GM18870 (cell line): ENCODE results near the gene CACNB3.
"Not testable (repeated sequence)": the region's sequence is repeated elsewhere in the genome, so short reads cannot be mapped to it uniquely, and the experiment has no call there.

Source experiments
- ATAC-seq: cut with Tn5 transposase; IDR thresholded peaks from one replicate; pipeline ENCODE4 v1.9.1; 2021; ENCODE audit warnings: moderate library complexity; ENCODE audit not compliant: unreplicated experiment

The CACNB3 gene

DNA sequence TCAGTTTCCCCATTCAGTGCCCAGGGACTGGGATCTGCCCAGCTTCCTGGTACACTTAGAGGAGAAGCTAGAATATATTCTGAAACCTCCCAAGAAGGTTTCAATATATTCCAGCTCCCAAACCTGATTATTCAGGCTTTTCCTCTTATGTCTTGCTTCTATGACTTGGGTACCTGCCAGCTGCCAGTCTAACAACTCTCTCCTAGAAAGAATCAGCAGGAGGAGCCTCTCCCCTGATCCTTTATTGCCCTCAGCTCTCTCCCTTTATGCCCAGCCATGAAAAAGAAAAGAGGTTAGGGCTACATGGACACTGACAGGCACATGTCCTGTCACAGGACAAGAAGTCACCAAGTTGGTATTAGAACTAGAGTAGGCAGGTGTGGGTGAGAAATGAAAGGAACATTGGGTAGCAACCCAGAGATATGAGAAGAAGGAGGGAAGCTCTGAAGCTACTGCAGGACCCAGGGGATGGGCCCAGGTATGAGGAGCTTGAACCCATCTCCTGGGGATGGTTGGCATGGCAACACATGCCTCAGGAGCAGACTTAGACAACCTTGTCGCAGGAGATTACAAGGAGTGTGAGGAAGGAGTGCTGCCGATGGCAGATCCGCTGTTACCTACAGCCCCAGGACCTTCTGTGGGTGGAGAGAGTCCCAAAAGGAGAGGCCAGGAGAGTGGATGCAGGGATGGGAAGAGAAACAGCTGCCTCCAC is 2.0 kb upstream of the CACNB3 start:
- no peak for ATAC-seq

DNA sequence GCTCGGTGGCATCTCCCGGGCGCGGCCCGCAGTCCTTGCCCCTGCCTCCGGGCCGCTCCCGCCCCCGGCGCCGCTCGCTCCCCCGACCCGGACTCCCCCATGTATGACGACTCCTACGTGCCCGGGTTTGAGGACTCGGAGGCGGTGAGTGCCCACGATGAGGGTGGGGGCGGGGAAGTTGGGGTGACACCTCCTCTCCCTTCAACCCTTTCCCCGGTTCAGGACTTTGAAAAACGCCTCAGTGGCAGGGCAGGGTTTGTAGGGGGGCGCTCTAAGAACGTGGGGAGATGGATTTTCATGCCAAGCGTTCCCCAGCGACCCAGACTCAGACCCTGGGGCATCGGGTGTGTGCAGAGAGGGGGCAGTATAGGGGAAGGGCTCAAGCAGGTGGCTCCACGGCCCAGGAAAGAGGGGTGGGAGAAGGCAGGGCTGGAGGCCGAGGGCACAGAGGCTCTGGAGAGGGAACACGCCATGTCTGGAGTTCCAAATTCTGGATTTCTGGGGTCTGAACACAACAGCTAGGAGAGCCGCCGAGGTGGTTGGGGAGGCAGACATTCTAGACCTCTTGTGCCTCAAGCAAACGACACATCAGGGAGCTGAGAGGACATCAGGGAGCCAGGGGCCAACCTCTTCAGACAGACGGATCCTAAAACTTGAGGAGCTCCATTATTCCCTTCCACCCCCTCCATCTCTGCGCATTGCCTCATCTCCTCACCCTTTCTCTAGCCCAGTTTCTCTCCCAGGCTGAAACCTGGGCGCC is 715 bp downstream of the CACNB3 start:
- ATAC-seq = no peak

DNA sequence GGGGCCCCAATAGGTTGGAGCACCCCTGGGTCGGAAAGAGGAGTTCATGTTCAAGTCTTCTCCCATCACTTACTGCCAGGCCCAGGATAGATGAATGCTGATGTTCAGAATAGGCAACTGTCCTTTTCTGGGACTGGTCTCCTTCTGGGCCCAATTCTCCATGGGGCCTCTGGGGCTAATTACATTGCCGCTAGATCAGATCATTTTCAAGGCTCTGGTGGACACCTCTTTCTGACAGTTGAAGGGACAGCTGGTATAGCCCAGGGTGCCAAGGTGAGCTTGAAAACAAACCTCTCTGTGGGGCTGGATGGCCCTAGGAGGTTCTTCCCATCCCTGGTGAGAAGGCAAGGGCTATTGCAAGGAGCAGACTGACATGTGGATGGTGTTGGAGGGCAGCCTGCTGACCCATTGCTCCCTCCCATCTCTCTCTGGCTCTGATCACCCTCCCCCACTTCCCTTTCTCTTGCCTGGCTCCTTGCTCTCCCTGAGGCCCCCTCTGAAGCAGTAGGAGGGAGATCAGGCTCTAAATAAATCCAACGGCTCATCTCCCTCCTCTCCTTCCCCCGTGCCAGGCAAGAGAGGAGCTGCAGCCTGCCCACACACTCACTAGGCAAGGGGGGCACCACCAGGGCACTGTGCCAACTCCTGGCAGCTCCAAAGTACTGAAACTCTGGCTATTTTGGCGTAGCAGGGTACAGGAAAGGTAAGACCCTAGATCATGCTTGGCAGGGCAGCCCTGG is 1.9 kb downstream of the CACNB3 start:
- no peak for ATAC-seq

GRCh38 chr12:48822139-48822538 is 3.8 kb downstream of the CACNB3 start:
- no peak for ATAC-seq

GRCh38 chr12:48822711-48823110 is 4.4 kb downstream of the CACNB3 start:
- ATAC-seq = no peak

DNA sequence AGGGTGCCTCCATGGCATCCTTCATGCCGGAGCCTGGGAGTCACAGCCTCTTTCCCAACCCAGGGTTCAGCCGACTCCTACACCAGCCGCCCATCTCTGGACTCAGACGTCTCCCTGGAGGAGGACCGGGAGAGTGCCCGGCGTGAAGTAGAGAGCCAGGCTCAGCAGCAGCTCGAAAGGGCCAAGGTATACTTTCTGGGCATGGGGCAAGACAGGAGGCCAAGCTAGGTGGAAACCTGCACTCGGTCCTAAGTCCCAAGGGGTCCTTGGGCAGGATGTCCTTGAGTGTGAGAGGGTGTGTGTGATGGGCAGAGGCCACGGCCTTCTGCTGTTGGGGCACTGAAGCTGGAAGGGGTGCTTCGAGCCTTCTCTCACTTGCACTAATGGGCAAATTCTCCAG is 5.0 kb downstream of the CACNB3 start:
- ATAC-seq = no peak

GRCh38 chr12:48824112-48824511 is 5.8 kb downstream of the CACNB3 start:
- ATAC-seq = no peak

- ATAC-seq = no peak
These were observed 6.6 kb downstream of the CACNB3 start for GRCh38 chr12:48824905-48825304.

DNA sequence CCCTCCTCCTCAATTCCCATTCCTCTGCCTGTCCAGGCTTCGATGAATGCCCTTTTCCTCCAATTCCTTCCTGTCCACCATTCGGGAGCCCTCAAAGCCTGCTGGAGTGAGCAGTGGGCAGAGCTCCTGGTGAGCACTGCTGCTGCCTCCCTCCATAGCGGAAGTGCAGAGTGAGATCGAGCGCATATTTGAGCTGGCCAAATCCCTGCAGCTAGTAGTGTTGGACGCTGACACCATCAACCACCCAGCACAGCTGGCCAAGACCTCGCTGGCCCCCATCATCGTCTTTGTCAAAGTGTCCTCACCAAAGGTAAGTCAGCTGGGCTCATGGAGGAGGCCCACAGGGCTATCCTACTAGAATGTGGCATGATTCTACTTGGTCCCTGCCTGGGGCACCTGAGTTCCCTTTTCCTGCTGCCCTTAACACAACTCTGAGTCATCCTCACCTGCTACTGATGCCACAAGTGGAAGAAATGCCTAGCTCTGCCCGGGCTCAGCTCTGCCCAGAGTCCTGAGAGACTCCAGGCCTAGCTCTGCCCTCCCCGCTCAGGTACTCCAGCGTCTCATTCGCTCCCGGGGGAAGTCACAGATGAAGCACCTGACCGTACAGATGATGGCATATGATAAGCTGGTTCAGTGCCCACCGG is 8.0 kb downstream of the CACNB3 start:
- no peak for ATAC-seq

- no peak for ATAC-seq
These were observed 8.7 kb downstream of the CACNB3 start for GRCh38 chr12:48827026-48827425.

DNA sequence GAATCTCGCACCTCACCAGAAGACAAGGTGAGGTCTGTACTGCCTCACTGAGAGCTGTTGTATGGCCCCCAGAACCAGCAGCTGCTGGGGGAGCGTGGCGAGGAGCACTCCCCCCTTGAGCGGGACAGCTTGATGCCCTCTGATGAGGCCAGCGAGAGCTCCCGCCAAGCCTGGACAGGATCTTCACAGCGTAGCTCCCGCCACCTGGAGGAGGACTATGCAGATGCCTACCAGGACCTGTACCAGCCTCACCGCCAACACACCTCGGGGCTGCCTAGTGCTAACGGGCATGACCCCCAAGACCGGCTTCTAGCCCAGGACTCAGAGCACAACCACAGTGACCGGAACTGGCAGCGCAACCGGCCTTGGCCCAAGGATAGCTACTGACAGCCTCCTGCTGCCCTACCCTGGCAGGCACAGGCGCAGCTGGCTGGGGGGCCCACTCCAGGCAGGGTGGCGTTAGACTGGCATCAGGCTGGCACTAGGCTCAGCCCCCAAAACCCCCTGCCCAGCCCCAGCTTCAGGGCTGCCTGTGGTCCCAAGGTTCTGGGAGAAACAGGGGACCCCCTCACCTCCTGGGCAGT is 9.3 kb downstream of the CACNB3 start:
- no peak for ATAC-seq

- ATAC-seq = no peak
These were observed 10.0 kb downstream of the CACNB3 start for GRCh38 chr12:48828293-48828692.

GRCh38 chr12:48828841-48829575 is 10.7 kb downstream of the CACNB3 start:
- no peak for ATAC-seq

GRCh38 chr12:48831257-48831656 is 13.0 kb downstream of the CACNB3 start:
- ATAC-seq = no peak

- ATAC-seq = no peak
These were observed 14.2 kb downstream of the CACNB3 start for GRCh38 chr12:48832321-48833060.

DNA sequence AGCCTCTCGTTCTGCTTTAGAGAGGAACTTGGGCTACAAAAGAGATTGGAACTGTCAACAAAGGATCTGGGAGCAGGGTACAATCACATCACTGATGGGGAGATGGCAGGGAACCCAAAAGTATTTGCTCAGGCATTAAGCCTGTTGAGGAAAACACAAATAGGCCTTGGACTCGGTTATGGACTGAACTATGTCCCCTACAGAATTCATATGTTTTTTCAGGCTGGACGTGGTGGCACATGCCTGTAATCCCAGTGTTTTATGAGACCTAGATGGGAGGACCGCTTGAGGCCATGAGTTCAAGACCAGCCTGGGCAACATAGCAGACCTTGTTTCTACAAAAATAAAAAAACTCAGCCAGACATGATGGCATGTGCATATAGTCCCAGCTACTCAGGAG is 19.8 kb downstream of the CACNB3 start:
- no peak for ATAC-seq

GRCh38 chr12:48842021-48842420 is 23.7 kb downstream of the CACNB3 start:
- not testable (repeated sequence) for ATAC-seq

- ATAC-seq = peak; percentile 90
These were observed 33.8 kb downstream of the CACNB3 start, which contains the start of gene DDX23 for GRCh38 chr12:48851883-48852733. Gene DDX23 (minus strand): TSS chr12:48852163. CDS start chr12:48845782, 6,381 bp downstream.
